HG02763 (cell line): ENCODE results near the gene NRIP3.
A peak's percentile ranks its signal among the peaks of the same experiment; 100 is the strongest.
"Not testable (repeated sequence)": the region's sequence is repeated elsewhere in the genome, so short reads cannot be mapped to it uniquely, and the experiment has no call there.

Experiments
- ATAC-seq: cut with Tn5 transposase; IDR thresholded peaks from one replicate; pipeline ENCODE4 v1.9.1; 2021; ENCODE audit warnings: mild to moderate bottlenecking, moderate library complexity; ENCODE audit not compliant: unreplicated experiment

NRIP3 gene

GRCh38 chr11:9016916-9017642 lies 13.3 kb upstream of the NRIP3 start:
- ATAC-seq, result no peak

GRCh38 chr11:9015677-9016076 lies 11.9 kb upstream of the NRIP3 start:
- ATAC-seq, result peak; percentile 74

GRCh38 chr11:9014826-9015225 lies 11.0 kb upstream of the NRIP3 start:
- no peak for ATAC-seq

- ATAC-seq, result no peak
Measured at GRCh38 chr11:9013373-9013772, 9.6 kb upstream of the NRIP3 start.

- not testable (repeated sequence) for ATAC-seq
Measured at GRCh38 chr11:9009538-9009937, 5.7 kb upstream of the NRIP3 start.

- ATAC-seq, result no peak
Measured at GRCh38 chr11:9008661-9009060, 4.9 kb upstream of the NRIP3 start.

GRCh38 chr11:9008011-9008550 lies 4.3 kb upstream of the NRIP3 start:
- ATAC-seq, result no peak

GRCh38 chr11:9005087-9005486 lies 1.3 kb upstream of the NRIP3 start:
- ATAC-seq, result no peak

- no peak for ATAC-seq
Measured at GRCh38 chr11:9004183-9004926, 554 bp upstream of the NRIP3 start.

GRCh38 chr11:9002920-9003572 lies 755 bp downstream of the NRIP3 start:
- no peak for ATAC-seq

- no peak for ATAC-seq
Measured at GRCh38 chr11:9001736-9002135, 2.1 kb downstream of the NRIP3 start.

GRCh38 chr11:8998017-8998416 lies 5.8 kb downstream of the NRIP3 start:
- no peak for ATAC-seq

- ATAC-seq, result no peak
Measured at GRCh38 chr11:8997451-8997850, 6.3 kb downstream of the NRIP3 start.

GRCh38 chr11:8989453-8989852 lies 14.3 kb downstream of the NRIP3 start:
- no peak for ATAC-seq

GRCh38 chr11:8988329-8989234 lies 15.2 kb downstream of the NRIP3 start:
- ATAC-seq, result no peak

GRCh38 chr11:8987446-8987845 lies 16.4 kb downstream of the NRIP3 start:
- no peak for ATAC-seq

GRCh38 chr11:8986772-8987171 lies 17.0 kb downstream of the NRIP3 start:
- ATAC-seq, result not testable (repeated sequence)

GRCh38 chr11:8985462-8985861 lies 18.3 kb downstream of the NRIP3 start:
- no peak for ATAC-seq

- no peak for ATAC-seq
Measured at GRCh38 chr11:8983552-8983951, 20.2 kb downstream of the NRIP3 start.

GRCh38 chr11:8980485-8980884 lies 23.3 kb downstream of the NRIP3 start:
- no peak for ATAC-seq

- ATAC-seq, result not testable (repeated sequence)
Measured at GRCh38 chr11:8979365-8979764, 24.4 kb downstream of the NRIP3 start.
